HG02571 (cell line): ENCODE data around the gene RPL13A.
"Not testable (repeated sequence)": the region's sequence is repeated elsewhere in the genome, so short reads cannot be mapped to it uniquely, and the experiment has no call there.

Source experiments
- ATAC-seq: cut with Tn5 transposase; IDR thresholded peaks from one replicate; pipeline ENCODE4 v1.9.1; 2021; ENCODE audit warnings: mild to moderate bottlenecking, moderate library complexity; ENCODE audit not compliant: unreplicated experiment

The RPL13A gene

DNA sequence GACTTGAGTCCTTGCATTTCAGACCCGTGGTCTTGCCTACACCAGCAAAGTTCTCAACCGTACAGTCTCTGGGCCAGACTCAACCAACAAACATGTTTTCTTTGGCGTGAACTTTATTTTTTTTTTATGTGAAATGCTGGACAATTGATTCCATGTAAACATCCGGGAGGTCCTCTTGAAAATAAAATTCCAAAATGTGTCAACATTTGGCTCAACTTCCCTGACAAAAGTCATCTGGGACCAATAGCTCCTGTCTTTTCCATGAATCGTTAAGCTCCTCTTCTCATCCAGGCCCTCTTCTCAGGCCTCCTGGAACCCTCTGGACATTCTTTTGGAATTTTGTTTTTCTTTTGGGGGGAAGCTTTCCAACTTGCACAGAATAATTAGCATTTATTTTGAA lies 31.6 kb upstream of the RPL13A start:
- ATAC-seq, result no peak

GRCh38 chr19:49456326-49456725 lies 31.1 kb upstream of the RPL13A start:
- no peak for ATAC-seq

DNA sequence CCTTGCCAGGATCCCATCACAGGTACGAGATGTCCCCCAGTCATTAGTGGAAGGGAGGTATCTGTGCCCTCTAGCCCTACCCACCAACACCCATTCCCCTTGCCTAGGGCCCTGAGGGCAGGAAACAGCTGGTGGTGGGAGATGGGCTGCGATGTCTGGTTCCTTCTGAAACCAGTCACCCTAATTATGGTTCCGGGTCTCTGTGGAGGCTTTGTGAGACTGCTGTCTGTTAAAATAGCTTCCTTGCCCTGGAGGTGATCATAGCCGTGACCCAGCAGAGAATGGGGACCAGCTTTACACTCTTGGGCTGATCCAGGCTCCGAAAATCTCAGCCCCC lies 28.9 kb upstream of the RPL13A start:
- no peak for ATAC-seq

DNA sequence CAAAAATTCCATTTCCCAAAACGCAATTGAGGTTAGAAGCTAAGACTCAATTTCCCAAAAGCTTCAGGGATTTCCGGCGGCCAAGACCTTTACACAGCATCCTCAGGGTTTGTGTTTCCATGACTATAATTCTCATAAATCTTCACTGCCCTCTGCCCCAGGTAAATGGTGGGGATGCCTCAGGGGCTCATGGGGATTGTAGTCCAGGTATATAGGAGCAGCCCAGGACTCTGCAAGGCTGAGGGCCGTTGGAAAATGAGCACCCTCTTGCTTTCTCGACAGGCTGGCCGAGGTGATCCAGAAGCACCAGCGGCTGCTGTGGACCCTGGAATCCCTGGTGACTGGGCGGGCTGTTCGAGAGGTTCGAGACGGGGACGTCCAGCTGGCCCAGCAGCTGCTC lies 28.0 kb upstream of the RPL13A start:
- ATAC-seq, result no peak

- not testable (repeated sequence) for ATAC-seq
Observed at GRCh38 chr19:49461130-49461529, 26.3 kb upstream of the RPL13A start.

DNA sequence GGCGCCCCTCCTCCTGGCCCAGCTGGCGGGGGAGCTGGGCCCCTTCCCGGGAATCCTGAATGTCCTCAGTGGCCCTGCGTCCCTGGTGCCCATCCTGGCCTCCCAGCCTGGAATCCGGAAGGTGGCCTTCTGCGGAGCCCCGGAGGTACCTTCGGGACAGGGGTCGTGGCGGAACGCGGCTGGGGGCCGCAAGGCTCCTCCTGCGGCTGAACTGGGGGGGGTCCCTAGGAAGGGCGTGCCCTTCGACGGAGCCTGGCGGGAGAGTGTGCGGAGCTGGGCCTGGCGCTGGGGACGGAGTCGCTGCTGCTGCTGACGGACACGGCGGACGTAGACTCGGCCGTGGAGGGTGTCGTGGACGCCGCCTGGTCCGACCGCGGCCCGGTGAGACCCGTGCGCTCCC lies 25.8 kb upstream of the RPL13A start:
- ATAC-seq, result no peak

DNA sequence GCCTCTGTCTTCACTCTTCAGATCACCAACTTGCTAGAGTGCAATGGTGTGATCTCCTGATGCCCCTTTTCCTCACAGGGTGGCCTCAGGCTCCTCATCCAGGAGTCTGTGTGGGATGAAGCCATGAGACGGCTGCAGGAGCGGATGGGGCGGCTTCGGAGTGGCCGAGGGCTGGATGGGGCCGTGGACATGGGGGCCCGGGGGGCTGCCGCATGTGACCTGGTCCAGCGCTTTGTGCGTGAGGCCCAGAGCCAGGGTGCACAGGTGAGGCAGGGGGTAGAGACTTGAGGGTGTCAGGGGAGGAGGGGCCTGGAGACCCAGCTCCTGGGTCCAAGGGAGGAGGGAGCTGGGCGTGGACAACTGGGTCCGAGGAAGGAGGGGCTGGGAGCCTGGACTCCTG lies 24.9 kb upstream of the RPL13A start:
- ATAC-seq, result no peak

DNA sequence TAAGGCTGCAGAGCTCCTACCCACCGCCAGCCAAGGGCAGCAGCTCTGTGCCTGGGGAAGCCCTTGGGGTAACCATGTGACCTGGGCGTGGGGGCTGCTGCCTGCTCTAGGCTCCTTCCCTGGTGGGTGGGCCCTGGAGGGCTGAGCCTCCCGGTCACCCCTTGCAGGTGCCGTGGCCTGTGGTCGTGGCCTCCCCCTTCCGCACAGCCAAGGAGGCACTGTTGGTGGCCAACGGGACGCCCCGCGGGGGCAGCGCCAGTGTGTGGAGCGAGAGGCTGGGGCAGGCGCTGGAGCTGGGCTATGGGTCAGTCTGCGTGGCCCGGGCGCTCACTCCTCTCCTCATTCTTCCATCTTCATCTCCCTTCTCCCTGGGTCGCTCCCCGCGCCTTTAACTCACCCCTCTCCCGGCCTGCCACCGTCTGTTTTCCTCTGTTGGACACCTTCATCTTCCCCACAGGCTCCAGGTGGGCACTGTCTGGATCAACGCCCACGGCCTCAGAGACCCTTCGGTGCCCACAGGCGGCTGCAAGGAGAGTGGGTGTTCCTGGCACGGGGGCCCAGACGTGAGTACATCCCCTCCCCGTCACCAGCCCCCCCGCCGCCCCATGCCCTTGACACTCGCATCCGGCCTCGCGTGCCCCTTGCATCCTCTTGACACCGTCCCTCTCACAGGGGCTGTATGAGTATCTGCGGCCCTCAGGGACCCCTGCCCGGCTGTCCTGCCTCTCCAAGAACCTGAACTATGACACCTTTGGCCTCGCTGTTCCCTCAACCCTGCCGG lies 23.3 kb upstream of the RPL13A start:
- ATAC-seq, result no peak

GRCh38 chr19:49465371-49465770 lies 22.0 kb upstream of the RPL13A start:
- no peak for ATAC-seq

DNA sequence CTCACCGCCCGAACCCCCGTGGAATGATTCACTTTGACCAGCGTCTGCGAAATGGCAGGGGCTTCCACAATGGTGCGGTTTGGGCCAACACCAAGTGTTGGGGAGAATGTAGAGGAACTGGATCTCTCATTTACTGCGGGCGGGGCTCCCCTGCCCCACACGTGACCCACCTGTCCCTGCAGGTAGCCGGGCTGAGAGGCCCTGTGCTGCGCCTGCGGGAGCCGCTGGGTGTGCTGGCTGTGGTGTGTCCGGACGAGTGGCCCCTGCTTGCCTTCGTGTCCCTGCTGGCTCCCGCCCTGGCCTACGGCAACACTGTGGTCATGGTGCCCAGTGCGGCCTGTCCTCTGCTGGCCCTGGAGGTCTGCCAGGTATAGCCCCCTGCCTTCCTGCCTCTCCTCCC lies 19.2 kb upstream of the RPL13A start:
- ATAC-seq, result no peak

DNA sequence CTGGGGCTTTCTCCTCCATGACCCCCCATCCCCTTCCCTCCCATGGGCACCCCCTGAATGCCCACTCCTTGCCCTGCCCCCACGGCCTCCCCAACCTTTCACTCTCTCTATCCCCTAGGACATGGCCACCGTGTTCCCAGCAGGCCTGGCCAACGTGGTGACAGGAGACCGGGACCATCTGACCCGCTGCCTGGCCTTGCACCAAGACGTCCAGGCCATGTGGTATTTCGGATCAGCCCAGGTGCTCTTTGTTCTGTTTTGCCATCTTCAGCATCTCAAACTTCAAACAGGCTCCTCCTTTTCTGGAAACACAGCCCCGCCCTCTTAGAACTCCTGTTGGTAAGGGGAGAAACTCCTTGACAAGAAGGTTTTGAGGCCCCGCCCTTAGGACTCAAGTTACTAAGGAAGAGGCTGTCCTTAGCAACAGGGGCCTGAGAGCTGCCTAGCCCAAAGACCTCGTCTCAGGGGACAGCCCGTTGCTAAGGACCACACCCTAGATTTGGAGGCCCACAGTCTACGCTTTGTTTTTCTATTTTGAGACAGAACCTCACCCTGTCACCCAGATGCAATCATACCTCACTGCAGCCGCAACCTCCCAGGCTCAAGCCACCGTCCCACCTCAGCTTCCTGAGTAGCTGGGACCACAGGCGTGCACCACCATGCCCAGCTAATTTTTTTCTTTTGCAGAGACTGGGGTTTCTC lies 18.5 kb upstream of the RPL13A start:
- no peak for ATAC-seq

DNA sequence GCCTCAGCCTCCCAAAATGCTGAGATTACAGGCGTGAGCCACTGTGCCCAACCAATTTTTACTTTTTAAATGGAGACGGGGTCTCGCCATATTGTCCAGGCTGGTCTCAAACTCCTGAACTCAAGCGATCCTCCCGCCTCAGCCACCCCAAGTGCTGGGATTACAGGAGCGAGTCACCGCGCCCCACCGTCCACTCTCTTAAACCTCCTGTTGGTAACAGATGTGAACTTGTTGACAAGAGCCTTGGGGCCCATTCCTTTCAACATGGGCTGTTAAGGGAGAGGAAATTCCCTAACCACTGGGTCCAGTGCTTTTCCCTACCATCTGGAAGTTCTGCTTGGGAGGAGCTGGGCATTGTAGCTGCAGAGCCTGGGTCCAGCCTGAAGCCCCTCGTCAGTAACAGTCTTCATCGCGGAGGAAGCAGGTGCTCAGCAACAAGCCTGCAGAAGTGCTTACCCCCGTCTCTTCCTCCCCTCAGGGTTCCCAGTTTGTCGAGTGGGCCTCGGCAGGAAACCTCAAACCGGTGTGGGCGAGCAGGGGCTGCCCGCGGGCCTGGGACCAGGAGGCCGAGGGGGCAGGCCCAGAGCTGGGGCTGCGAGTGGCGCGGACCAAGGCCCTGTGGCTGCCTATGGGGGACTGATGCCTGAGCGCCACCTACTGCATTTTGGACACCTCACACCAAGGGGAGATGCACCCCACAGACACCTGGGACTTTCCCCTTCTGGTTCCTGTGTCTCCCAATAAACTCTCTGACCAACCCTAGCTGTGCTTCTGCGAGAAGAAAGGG lies 17.4 kb upstream of the RPL13A start:
- peak; percentile 41 for ATAC-seq

- no peak for ATAC-seq
Observed at GRCh38 chr19:49470615-49470978, 16.8 kb upstream of the RPL13A start.

- no peak for ATAC-seq
Observed at GRCh38 chr19:49472936-49473335, 14.5 kb upstream of the RPL13A start.

GRCh38 chr19:49473501-49473867 lies 13.9 kb upstream of the RPL13A start:
- ATAC-seq, result not testable (repeated sequence)

DNA sequence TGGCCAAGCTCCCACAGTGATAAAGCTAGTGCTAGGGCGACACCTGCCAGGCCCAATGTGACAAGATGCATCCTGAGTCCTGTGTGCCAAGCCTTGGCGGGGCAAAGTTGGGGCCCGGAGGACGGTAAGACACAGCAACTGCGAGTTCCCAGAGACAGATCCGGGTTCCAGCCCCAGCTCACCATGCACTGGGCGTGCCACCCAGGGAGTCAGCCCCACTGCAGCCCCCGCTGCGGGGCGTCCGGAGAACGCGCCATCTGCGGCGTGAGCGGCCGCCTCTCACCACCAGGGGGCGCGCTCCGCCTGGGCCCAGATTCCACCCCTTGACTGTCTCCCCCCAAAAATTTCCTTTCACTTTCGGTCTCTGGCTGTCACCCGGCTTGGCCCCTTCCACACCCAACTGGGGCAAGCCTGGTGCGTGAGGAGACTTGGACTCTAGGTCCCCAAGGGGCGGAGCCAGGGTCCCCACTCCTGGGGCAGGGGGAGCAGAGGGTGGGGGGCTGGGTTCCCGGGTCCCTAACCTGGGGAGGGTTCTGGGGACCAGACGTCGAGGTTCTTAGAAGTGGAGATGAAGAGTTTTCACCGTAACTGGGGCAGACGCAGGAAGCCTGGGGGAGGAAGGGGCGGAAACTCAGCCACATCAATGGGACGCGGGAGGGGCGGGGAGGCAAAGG lies 13.4 kb upstream of the RPL13A start, which contains the start of gene FLT3LG:
Gene FLT3LG, plus strand, starts transcription at position 348 of the 674 bp plus-strand sequence. CDS start 425 bp downstream, outside the sequence.
- ATAC-seq, result peak; percentile 46

DNA sequence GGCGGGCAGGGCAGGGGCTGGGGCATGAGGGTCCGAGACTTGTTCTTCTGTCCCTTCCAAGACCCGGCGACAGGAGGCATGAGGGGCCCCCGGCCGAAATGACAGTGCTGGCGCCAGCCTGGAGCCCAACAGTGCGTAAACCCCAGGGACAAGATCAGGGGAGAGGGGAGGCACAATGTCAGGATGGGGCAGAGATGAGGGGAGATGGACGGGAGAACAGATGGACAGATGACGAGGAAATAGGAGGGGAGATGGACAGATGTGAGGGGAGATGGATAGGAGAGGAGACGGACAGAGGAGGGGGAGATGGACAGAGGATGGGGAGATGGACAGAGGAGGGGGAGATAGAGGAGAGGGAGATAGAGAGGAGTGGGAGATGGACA lies 12.9 kb upstream of the RPL13A start:
- ATAC-seq, result no peak

GRCh38 chr19:49475191-49475917 lies 12.1 kb upstream of the RPL13A start:
- no peak for ATAC-seq

DNA sequence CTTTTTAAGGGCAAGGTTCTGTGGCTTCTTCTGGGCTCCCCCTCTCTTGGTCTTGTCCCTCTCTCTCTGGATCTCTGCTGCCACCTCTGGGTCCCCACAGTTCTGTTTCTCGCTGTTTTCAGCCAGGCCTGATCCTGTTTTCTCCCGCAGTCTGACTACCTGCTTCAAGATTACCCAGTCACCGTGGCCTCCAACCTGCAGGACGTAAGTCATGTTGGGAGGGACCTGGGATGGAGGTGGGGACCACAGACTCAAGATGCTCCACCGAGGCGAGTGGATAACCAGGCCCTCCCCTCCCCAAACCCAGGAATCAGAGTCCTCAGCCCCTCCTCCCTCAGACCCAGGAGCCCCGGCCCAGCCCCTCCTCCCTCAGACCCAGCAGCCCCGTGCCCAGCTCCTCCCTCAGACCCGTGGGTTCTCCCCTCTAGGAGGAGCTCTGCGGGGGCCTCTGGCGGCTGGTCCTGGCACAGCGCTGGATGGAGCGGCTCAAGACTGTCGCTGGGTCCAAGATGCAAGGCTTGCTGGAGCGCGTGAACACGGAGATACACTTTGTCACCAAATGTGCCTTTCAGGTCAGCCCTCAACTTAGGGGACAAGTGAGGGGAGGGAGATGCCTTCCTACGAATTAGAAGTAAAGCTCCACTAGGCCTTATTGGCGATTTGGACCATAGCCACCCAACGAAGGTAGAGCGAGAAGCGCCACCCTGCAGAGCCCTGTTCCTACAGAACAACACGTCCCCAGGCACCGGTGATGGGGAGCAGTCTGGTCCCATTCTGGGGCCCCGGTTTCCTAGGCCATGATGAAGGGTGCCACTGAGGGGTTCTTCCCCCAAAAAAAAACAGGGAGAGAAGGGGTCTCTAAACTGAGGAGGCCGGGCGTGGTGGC lies 11.2 kb upstream of the RPL13A start:
- no peak for ATAC-seq
